Measurements from ENCODE around the gene RPS14.

Gene RPS14

GRCh38 chr5:150441813-150442698 is 7.5 kb downstream of the RPS14 start:
- H4K12ac ChIP-seq (ENCODE audit: low read depth, low read length), result no peak overlapping the region
- H2BK5ac ChIP-seq (ENCODE audit: low read depth, low read length, poor library complexity), result no peak overlapping the region
- H3K4ac ChIP-seq (ENCODE audit: low read depth, low read length), result no peak overlapping the region
- H3K18ac ChIP-seq (ENCODE audit: low read length), result no peak overlapping the region
- no peak overlapping the region for H2AFZ ChIP-seq (ENCODE audit: insufficient read depth, low read length, poor library complexity)
- H3K79me2 ChIP-seq (ENCODE audit: control insufficient read depth, insufficient read depth, low read length, poor library complexity), result no peaks in the 10 kb centered on the region
- no peak for DNase-seq
- H3K27me3 ChIP-seq (ENCODE audit: insufficient read depth, low read length), result no peaks in the 10 kb centered on the region
- H2BK120ac ChIP-seq (ENCODE audit: insufficient read depth, low read length, poor library complexity), result no peak overlapping the region
- H4K8ac ChIP-seq (ENCODE audit: low read depth, low read length), result no peak overlapping the region
- H2BK12ac ChIP-seq (ENCODE audit: low read length), result no peak overlapping the region
- no peak overlapping the region for H2AK5ac ChIP-seq (ENCODE audit: low read length)
- no peaks in the 10 kb centered on the region for H3K4me1 ChIP-seq (ENCODE audit: control insufficient read depth in 1 of 2, insufficient read depth in 2 of 2, low read length in 2 of 2)
- no peak overlapping the region for H3K4me2 ChIP-seq (ENCODE audit: low read length)
- no peak overlapping the region for H3K23ac ChIP-seq (ENCODE audit: low read length)
- no CpG with 5 or more reads among the region's 18 CpGs for WGBS (ENCODE audit: extremely low coverage, insufficient coverage, insufficient read length)
- H3K14ac ChIP-seq (ENCODE audit: low read length), result no peak overlapping the region
- H3K9me3 ChIP-seq (ENCODE audit: insufficient read depth, low read depth, low read length), result no peaks in the 10 kb centered on the region
- peaks cover 38 to 42% of the 10 kb centered on the region in 2 experiments for H3K36me3 ChIP-seq (ENCODE audit: control insufficient read depth in 1 of 2, insufficient read depth in 2 of 2, low read length in 2 of 2)
- H3K27ac ChIP-seq (ENCODE audit: low read depth, low read length), result no peak overlapping the region
- no peak overlapping the region for H3K9ac ChIP-seq (ENCODE audit: low read length)
- no peaks in the 10 kb centered on the region for H3K79me1 ChIP-seq (ENCODE audit: low read length)
- no peak overlapping the region for H3K4me3 ChIP-seq (ENCODE audit: low read depth, low read length)
- H4K91ac ChIP-seq (ENCODE audit: low read depth, low read length), result no peak overlapping the region

- H3K18ac ChIP-seq (ENCODE audit: low read length), result no peak overlapping the region
- no peak overlapping the region for H4K8ac ChIP-seq (ENCODE audit: low read depth, low read length)
- H3K27me3 ChIP-seq (ENCODE audit: insufficient read depth, low read length), result no peaks in the 10 kb centered on the region
- WGBS (ENCODE audit: extremely low coverage, insufficient coverage, insufficient read length), result no CpG with 5 or more reads among the region's 12 CpGs
- no peaks in the 10 kb centered on the region for H3K79me1 ChIP-seq (ENCODE audit: low read length)
- no peak overlapping the region for H3K9ac ChIP-seq (ENCODE audit: low read length)
- H3K79me2 ChIP-seq (ENCODE audit: control insufficient read depth, insufficient read depth, low read length, poor library complexity), result no peaks in the 10 kb centered on the region
- no peak overlapping the region for H3K27ac ChIP-seq (ENCODE audit: low read depth, low read length)
- no peak overlapping the region for H3K4me3 ChIP-seq (ENCODE audit: low read depth, low read length)
- H3K14ac ChIP-seq (ENCODE audit: low read length), result no peak overlapping the region
- no peaks in the 10 kb centered on the region for H3K4me1 ChIP-seq (ENCODE audit: control insufficient read depth in 1 of 2, insufficient read depth in 2 of 2, low read length in 2 of 2)
- H3K9me3 ChIP-seq (ENCODE audit: insufficient read depth, low read depth, low read length), result no peaks in the 10 kb centered on the region
- H4K91ac ChIP-seq (ENCODE audit: low read depth, low read length), result no peak overlapping the region
- H3K4me2 ChIP-seq (ENCODE audit: low read length), result no peak overlapping the region
- DNase-seq, result no peak
- no peak overlapping the region for H2BK12ac ChIP-seq (ENCODE audit: low read length)
- H3K4ac ChIP-seq (ENCODE audit: low read depth, low read length), result no peak overlapping the region
- no peak overlapping the region for H2AFZ ChIP-seq (ENCODE audit: insufficient read depth, low read length, poor library complexity)
- H3K36me3 ChIP-seq (ENCODE audit: control insufficient read depth in 1 of 2, insufficient read depth in 2 of 2, low read length in 2 of 2), result peaks cover 29 to 33% of the 10 kb centered on the region in 2 experiments
- no peak overlapping the region for H3K23ac ChIP-seq (ENCODE audit: low read length)
- H2BK120ac ChIP-seq (ENCODE audit: insufficient read depth, low read length, poor library complexity), result no peak overlapping the region
- H4K12ac ChIP-seq (ENCODE audit: low read depth, low read length), result no peak overlapping the region
- H2BK5ac ChIP-seq (ENCODE audit: low read depth, low read length, poor library complexity), result no peak overlapping the region
- no peak overlapping the region for H2AK5ac ChIP-seq (ENCODE audit: low read length)
Observed at GRCh38 chr5:150440948-150441812, 8.4 kb downstream of the RPS14 start.

GRCh38 chr5:150438873-150439546 is 10.5 kb downstream of the RPS14 start:
- Histone ChIP-seq H3K18ac (ENCODE audit: low read length) (no peak overlapping the region), H3K14ac (ENCODE audit: low read length) (no peak overlapping the region), H2BK5ac (ENCODE audit: low read depth, low read length, poor library complexity) (no peak overlapping the region), H2AFZ (ENCODE audit: insufficient read depth, low read length, poor library complexity) (no peak overlapping the region), H3K4me2 (ENCODE audit: low read length) (no peak overlapping the region), H3K79me1 (ENCODE audit: low read length) (no peaks in the 10 kb centered on the region), H2AK5ac (ENCODE audit: low read length) (no peak overlapping the region), H4K8ac (ENCODE audit: low read depth, low read length) (no peak overlapping the region), H4K91ac (ENCODE audit: low read depth, low read length) (no peak overlapping the region), H3K36me3 (ENCODE audit: control insufficient read depth in 1 of 2, insufficient read depth in 2 of 2, low read length in 2 of 2) (peaks cover 10 to 12% of the 10 kb centered on the region in 2 experiments), H3K4me3 (ENCODE audit: low read depth, low read length) (no peak overlapping the region), H2BK120ac (ENCODE audit: insufficient read depth, low read length, poor library complexity) (no peak overlapping the region), H3K27me3 (ENCODE audit: insufficient read depth, low read length) (no peaks in the 10 kb centered on the region), H2BK12ac (ENCODE audit: low read length) (no peak overlapping the region), H3K4ac (ENCODE audit: low read depth, low read length) (no peak overlapping the region), H3K9ac (ENCODE audit: low read length) (no peak overlapping the region), H3K4me1 (ENCODE audit: control insufficient read depth in 1 of 2, insufficient read depth in 2 of 2, low read length in 2 of 2) (peaks cover 0 to 4% of the 10 kb centered on the region in 2 experiments), H3K23ac (ENCODE audit: low read length) (no peak overlapping the region), H3K27ac (ENCODE audit: low read depth, low read length) (no peak overlapping the region), H3K9me3 (ENCODE audit: insufficient read depth, low read depth, low read length) (no peaks in the 10 kb centered on the region), H4K12ac (ENCODE audit: low read depth, low read length) (no peak overlapping the region), H3K79me2 (ENCODE audit: control insufficient read depth, insufficient read depth, low read length, poor library complexity) (no peaks in the 10 kb centered on the region)
- DNase-seq, result peak; percentile 30 to 50
- WGBS (ENCODE audit: extremely low coverage, insufficient coverage, insufficient read length), result no CpG with 5 or more reads among the region's 4 CpGs

GRCh38 chr5:150436141-150436680 is 13.3 kb downstream of the RPS14 start:
- no peaks in the 10 kb centered on the region for H3K9me3 ChIP-seq (ENCODE audit: insufficient read depth, low read depth, low read length)
- H3K4me2 ChIP-seq (ENCODE audit: low read length), result no peak overlapping the region
- peak; percentile 87 to 96 for DNase-seq
- H3K23ac ChIP-seq (ENCODE audit: low read length), result no peak overlapping the region
- H3K27ac ChIP-seq (ENCODE audit: low read depth, low read length), result no peak overlapping the region
- H3K79me2 ChIP-seq (ENCODE audit: control insufficient read depth, insufficient read depth, low read length, poor library complexity), result no peaks in the 10 kb centered on the region
- WGBS (ENCODE audit: extremely low coverage, insufficient coverage, insufficient read length), result no CpG with 5 or more reads among the region's 13 CpGs
- no peak overlapping the region for H4K91ac ChIP-seq (ENCODE audit: low read depth, low read length)
- no peak overlapping the region for H3K4me3 ChIP-seq (ENCODE audit: low read depth, low read length)
- H3K36me3 ChIP-seq (ENCODE audit: control insufficient read depth in 1 of 2, insufficient read depth in 2 of 2, low read length in 2 of 2), result no peaks in the 10 kb centered on the region
- H4K8ac ChIP-seq (ENCODE audit: low read depth, low read length), result no peak overlapping the region
- H3K79me1 ChIP-seq (ENCODE audit: low read length), result no peaks in the 10 kb centered on the region
- H3K9ac ChIP-seq (ENCODE audit: low read length), result no peak overlapping the region
- no peak overlapping the region for H2AK5ac ChIP-seq (ENCODE audit: low read length)
- no peak overlapping the region for H3K18ac ChIP-seq (ENCODE audit: low read length)
- H2BK12ac ChIP-seq (ENCODE audit: low read length), result no peak overlapping the region
- H3K14ac ChIP-seq (ENCODE audit: low read length), result no peak overlapping the region
- no peak overlapping the region for H2BK5ac ChIP-seq (ENCODE audit: low read depth, low read length, poor library complexity)
- H2AFZ ChIP-seq (ENCODE audit: insufficient read depth, low read length, poor library complexity), result no peak overlapping the region
- H3K4me1 ChIP-seq (ENCODE audit: control insufficient read depth in 1 of 2, insufficient read depth in 2 of 2, low read length in 2 of 2), result peaks cover 0 to 4% of the 10 kb centered on the region in 2 experiments
- H4K12ac ChIP-seq (ENCODE audit: low read depth, low read length), result peak overlapping the region; percentile 35
- H3K27me3 ChIP-seq (ENCODE audit: insufficient read depth, low read length), result no peaks in the 10 kb centered on the region
- no peak overlapping the region for H3K4ac ChIP-seq (ENCODE audit: low read depth, low read length)
- no peak overlapping the region for H2BK120ac ChIP-seq (ENCODE audit: insufficient read depth, low read length, poor library complexity)

Data from trophoblast cell (in vitro differentiated cells and primary cell).